Right lung (tissue), 10 donors: ENCODE results near the gene STUB1. TPM values are rescaled to one million over a fixed set of nuclear protein-coding genes. Genes with fewer than 3 reads are reported as not detected.

ENCODE experiments used
- DNase-seq, 2 donors: peaks; one replicate each; pipeline ENCODE4 v3.0.0-alpha.2; 2013
- long read RNA-seq, 8 donors: transcript quantifications; one replicate each; lab custom pipeline, GENCODE V29; 2026
- polyA plus RNA-seq, 5 donors: library from polyadenylated mRNA; unstranded; fragments of 120-200 nt; gene quantifications; one replicate each; pipeline versions ENCODE4 v1.2.1 to v1.2.3, GENCODE V29; 2013; ENCODE audit warnings: inconsistent platforms in 1 of 5, low replicate concordance in 1 of 5; ENCODE audit not compliant: insufficient read length in 5 of 5, insufficient read depth in 1 of 5

The STUB1 gene
- polyA plus RNA-seq: 100 to 1,000 TPM in 2 of 5 donors, 10 to 100 TPM in 3; 83.8 to 142 (median 96.2) TPM
- long read RNA-seq, donor 1, transcript STUB1-201 (7 exons, 1,472 nt): major isoform, 82 of 98 reads
- long read RNA-seq, donor 1, transcript STUB1-204 (6 exons, 875 nt): minor isoform, 5 of 98 reads
- long read RNA-seq, donor 1, partial matches to known transcripts: 6 of 98 reads
- long read RNA-seq, donor 1, other reads (novel, unspliced or antisense): 0 of 98 reads
- long read RNA-seq, donor 2, transcript STUB1-201 (7 exons, 1,472 nt): major isoform, 32 of 36 reads
- long read RNA-seq, donor 2, partial matches to known transcripts: 0 of 36 reads
- long read RNA-seq, donor 2, other reads (novel, unspliced or antisense): 0 of 36 reads
- long read RNA-seq, donor 3, transcript STUB1-201 (7 exons, 1,472 nt): major isoform, 64 of 89 reads
- long read RNA-seq, donor 3, partial matches to known transcripts: 11 of 89 reads
- long read RNA-seq, donor 3, other reads (novel, unspliced or antisense): 7 of 89 reads
- long read RNA-seq, donor 4, transcript STUB1-201 (7 exons, 1,472 nt): major isoform, 31 of 41 reads
- long read RNA-seq, donor 4, transcript STUB1-202 (4 exons, 894 nt): minor isoform, 5 of 41 reads
- long read RNA-seq, donor 4, partial matches to known transcripts: 0 of 41 reads
- long read RNA-seq, donor 4, other reads (novel, unspliced or antisense): 0 of 41 reads
- long read RNA-seq, donor 5, transcript STUB1-202 (4 exons, 894 nt): minor isoform, 5 of 54 reads
- long read RNA-seq, donor 5, transcript STUB1-201 (7 exons, 1,472 nt): major isoform, 45 of 54 reads
- long read RNA-seq, donor 5, partial matches to known transcripts: 0 of 54 reads
- long read RNA-seq, donor 5, other reads (novel, unspliced or antisense): 0 of 54 reads
- long read RNA-seq, donor 6, transcript STUB1-201 (7 exons, 1,472 nt): major isoform, 67 of 86 reads
- long read RNA-seq, donor 6, partial matches to known transcripts: 0 of 86 reads
- long read RNA-seq, donor 6, other reads (novel, unspliced or antisense): 13 of 86 reads
- long read RNA-seq, donor 7, transcript STUB1-204 (6 exons, 875 nt): minor isoform, 6 of 56 reads
- long read RNA-seq, donor 7, transcript STUB1-201 (7 exons, 1,472 nt): major isoform, 50 of 56 reads
- long read RNA-seq, donor 7, partial matches to known transcripts: 0 of 56 reads
- long read RNA-seq, donor 7, other reads (novel, unspliced or antisense): 0 of 56 reads
- long read RNA-seq, donor 8, transcript STUB1-201 (7 exons, 1,472 nt): major isoform, 23 of 25 reads
- long read RNA-seq, donor 8, partial matches to known transcripts: 0 of 25 reads
- long read RNA-seq, donor 8, other reads (novel, unspliced or antisense): 0 of 25 reads

- DNase-seq: peak; percentile 77 to 83
These were observed at the start of gene STUB1 for GRCh38 chr16:679814-680624. TSS of gene STUB1 (plus strand) at chr16:680410. CDS start at chr16:680526, 116 bp downstream.

- DNase-seq: no peak
These were observed 49.3 kb upstream of the STUB1 start, which contains the start of gene WFIKKN1 for GRCh38 chr16:630815-631405. TSS of gene WFIKKN1 (plus strand) at chr16:630985. CDS start at chr16:631254, 269 bp downstream.

DNA sequence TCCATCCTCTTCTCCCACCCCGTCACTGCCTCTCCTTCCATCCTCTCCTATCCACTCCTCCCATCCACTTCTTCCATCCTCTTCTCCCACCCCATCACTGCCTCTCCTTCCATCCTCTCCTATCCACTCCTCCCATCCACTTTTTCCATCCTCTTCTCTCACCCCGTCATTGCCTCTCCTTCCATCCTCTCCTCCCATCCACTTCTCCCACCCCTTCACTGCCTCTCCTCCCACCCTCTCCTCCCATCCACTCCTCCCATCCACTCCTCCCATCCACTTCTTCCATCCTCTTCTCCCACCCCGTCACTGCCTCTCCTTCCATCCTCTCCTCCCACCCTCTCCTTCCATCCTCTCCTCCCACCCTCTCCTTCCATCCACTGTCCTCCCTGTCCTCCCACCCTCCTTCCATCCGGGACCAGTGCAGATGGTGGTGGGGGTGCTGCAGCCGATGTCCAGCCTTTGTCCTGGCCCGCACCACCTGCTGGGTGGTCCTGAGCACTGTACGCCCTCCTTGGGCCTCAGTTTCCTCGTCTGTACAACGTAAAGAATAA, 48.3 kb upstream of the STUB1 start:
- DNase-seq: no peak

DNA sequence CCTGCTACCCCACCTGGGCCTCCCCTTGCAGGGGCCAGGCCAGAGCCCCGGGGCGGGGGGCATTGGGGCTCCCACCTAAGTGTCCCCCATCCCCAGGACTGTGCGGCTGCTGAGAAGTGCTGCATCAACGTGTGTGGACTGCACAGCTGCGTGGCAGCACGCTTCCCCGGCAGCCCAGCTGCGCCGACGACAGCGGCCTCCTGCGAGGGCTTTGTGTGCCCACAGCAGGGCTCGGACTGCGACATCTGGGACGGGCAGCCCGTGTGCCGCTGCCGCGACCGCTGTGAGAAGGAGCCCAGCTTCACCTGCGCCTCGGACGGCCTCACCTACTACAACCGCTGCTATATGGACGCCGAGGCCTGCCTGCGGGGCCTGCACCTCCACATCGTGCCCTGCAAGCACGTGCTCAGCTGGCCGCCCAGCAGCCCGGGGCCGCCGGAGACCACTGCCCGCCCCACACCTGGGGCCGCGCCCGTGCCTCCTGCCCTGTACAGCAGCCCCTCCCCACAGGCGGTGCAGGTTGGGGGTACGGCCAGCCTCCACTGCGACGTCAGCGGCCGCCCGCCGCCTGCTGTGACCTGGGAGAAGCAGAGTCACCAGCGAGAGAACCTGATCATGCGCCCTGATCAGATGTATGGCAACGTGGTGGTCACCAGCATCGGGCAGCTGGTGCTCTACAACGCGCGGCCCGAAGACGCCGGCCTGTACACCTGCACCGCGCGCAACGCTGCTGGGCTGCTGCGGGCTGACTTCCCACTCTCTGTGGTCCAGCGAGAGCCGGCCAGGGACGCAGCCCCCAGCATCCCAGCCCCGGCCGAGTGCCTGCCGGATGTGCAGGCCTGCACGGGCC, 47.5 kb upstream of the STUB1 start:
- no peak for DNase-seq

- no peak for DNase-seq
These were observed 46.7 kb upstream of the STUB1 start for GRCh38 chr16:633336-634050.

DNA sequence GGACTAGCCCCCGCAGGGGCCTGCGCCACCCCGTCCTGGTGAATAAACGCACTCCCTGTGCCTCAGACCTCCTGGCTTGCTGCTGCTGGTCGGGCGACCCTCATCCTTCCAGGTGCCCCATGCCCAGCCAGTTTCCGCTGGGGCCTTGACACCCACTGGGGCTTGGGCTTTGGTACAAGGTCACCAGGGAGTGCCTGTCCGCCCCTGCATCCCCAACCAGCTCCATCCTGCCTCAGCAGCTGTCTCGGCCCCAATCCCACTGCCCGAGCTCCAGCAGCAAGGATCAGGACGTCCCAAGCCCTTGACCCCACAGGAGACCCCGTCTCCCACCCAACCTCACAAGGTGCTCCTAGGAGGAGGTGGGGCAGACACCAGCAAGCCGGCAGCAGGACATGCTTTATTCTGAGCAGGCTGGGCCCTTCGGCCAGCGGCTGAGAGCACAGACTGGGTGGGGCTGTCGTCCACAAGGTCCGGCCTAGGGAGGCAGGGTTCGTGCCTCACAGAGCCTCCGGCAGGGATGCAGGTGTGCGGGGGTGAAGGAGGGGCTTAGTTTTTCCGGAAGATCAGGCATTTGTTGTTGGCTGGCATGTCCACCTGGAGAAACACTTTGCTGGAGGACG, 46.0 kb upstream of the STUB1 start:
- no peak for DNase-seq

DNA sequence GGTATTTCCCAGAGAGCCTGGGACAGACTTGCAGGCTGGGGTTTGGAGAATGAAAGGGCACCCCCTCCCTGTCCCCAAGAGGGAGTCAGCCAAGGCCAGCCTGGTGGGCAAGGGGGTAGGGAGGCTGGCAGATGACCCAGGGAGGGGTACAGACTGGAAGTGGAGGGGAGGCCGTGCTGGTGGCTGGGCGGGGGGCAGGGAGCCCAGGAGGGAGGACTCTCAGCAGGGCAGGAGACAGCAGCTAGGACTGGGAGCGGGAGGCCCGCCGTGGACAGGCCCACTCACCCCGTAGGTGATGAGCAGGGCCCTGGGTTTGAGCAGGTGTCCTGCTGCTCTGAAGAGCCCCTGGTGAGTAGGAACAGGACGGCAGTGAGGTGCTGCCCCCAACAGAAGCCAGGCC, 45.2 kb upstream of the STUB1 start:
- no peak for DNase-seq

- no peak for DNase-seq
These were observed 44.5 kb upstream of the STUB1 start for GRCh38 chr16:635573-636205.

GRCh38 chr16:636206-637080, 43.8 kb upstream of the STUB1 start, which contains the start of gene METTL26:
TSS of gene METTL26 (minus strand) at chr16:636305. CDS start at chr16:636290, 15 bp downstream.
- DNase-seq: peak; percentile 95

- no peak for DNase-seq
These were observed 42.9 kb upstream of the STUB1 start for GRCh38 chr16:637081-638018.

- DNase-seq: no peak
These were observed 42.1 kb upstream of the STUB1 start for GRCh38 chr16:638034-638543.

GRCh38 chr16:638836-639235, 41.4 kb upstream of the STUB1 start:
- no peak for DNase-seq

DNA sequence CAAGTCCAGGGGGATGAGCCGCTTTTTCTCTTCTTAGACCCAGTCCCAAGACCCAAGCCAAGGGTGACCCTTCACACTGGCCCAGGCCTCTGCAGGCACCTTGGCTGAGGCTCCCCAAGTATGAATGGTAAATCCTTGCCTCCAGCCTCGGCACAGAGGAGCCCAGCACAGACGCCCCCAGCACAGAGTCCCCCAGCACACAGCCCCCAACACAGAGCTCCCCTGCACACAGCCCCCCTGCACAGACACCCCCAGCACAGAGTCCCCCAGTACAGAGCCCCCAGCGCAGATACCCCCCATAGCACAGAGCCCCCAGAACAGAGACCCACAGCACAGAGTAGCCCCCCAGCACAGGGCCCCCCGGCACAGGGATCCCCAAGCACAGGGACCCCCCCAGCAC, 39.6 kb upstream of the STUB1 start:
- no peak for DNase-seq

DNA sequence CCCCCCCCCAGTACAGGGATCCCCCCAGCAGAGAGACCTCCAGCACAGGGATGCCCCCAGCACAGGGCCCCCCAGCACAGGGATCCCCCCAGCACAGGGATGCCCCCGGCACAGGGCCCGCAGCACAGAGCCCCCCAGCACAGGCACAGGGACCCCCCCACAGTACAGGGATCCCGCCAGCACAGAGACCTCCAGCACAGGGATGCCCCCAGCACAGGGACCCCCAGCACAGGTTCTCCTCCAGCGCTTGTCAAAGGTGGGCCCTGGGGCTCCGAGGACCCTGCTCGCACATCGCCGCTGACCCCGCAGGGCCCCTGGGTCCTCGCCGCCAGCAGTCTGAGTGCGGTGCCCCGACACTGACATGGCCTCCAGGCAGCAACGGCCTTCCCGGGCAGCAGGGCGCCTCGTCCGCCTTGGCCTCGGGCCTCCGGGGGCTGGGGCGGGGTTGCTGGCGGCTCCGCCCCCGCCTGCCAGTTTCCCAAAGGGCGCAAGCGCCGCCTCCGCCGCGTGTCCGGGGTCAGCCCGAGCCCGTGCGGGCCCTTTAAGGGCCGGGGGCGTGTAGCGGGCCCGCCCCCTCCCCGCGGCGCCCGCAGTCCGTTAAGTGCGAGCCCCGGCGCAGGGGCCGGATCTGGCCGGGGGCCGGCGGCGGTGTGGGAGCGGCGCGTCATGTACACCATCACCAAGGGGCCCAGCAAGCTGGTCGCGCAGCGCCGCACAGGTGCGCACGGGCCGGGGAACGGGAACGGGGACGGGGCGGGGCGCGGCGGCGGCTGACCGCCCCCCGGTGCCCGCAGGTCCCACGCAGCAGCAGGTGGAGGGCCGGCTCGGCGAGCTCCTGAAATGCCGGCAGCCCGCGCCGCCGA, 38.7 kb upstream of the STUB1 start, which contains the start of gene MCRIP2:
MCRIP2 (plus strand) TSS at position 503 of the 863 bp plus-strand sequence; CDS start at position 667, 164 bp downstream.
- DNase-seq: peak; percentile 55 to 56
